Sigmoid colon (tissue), 7 donors: ENCODE data around the gene BCL2A1. TPM values are rescaled to one million over a fixed set of nuclear protein-coding genes. Genes with fewer than 3 reads are reported as not detected.

Source experiments
- DNase-seq: peaks from one replicate; pipeline ENCODE4 v3.0.0-alpha.2; 2019
- H3K27ac ChIP-seq, 4 donors: fragments of 200-600 bp; sonication (generic); one replicate each; pipeline ENCODE4 v1.5.1; 2016 to 2019; ENCODE audit warnings: mild to moderate bottlenecking in 1 of 4
- H3K27me3 ChIP-seq, 3 donors: fragments of 200-600 bp; sonication (generic); one replicate each; pipeline ENCODE4 v1.5.1; 2019; ENCODE audit warnings: mild to moderate bottlenecking in 1 of 3
- H3K36me3 ChIP-seq, 4 donors: fragments of 200-600 bp; sonication (generic); one replicate each; pipeline ENCODE4 v1.5.1; 2016 to 2019
- H3K4me1 ChIP-seq, 4 donors: fragments of 200-600 bp; sonication (generic); one replicate each; pipeline ENCODE4 v1.5.1; 2017 to 2019
- H3K4me3 ChIP-seq, 4 donors: fragments of 200-600 bp; sonication (generic); one replicate each; pipeline ENCODE4 v1.5.1; 2017 to 2019; ENCODE audit warnings: mild to moderate bottlenecking in 2 of 4, moderate library complexity in 1 of 4
- H3K9me3 ChIP-seq, 4 donors: fragments of 200-600 bp in 3 of 4; sonication (generic) in 3 of 4; one replicate each; pipeline versions ENCODE4 v1.5.1 to v1.6.1; 2013 to 2019
- EP300 ChIP-seq, 4 donors: sonication (generic); formaldehyde crosslinking; IDR thresholded peaks; one replicate each; pipeline ENCODE4 v1.6.1; 2017; ENCODE audit warnings: antibody characterized with exemption in 4 of 4
- POLR2A ChIP-seq, 2 donors: fragments of 450-650 bp; IDR thresholded peaks; one replicate each; pipeline ENCODE4 v1.6.1; 2016; ENCODE audit warnings: antibody characterized with exemption in 2 of 2, mild to moderate bottlenecking in 2 of 2, moderate library complexity in 2 of 2
- POLR2AphosphoS5 ChIP-seq, 4 donors: sonication (generic); formaldehyde crosslinking; IDR thresholded peaks; one replicate each; pipeline ENCODE4 v1.6.1; 2017; ENCODE audit warnings: antibody characterized with exemption in 4 of 4
- WGBS, 2 donors: extraction: QIAGEN DNeasy Blood & Tissue Kit; methylation state at CpG; one replicate each; pipeline ENCODE4 v1.1.7; 2013; 5-methylcytosine and 5-hydroxymethylcytosine counted together
- intact Hi-C: fragments of 100-400 bp; cut with DNase I; formaldehyde crosslinking; loops from one replicate; pipeline ENCODE4 v1.15.1; 2023
- polyA plus RNA-seq, 3 donors: library from polyadenylated mRNA; stranded (reverse); fragments of 200-250 nt; gene quantifications; one replicate each; pipeline ENCODE4 v1.2.3, GENCODE V29; 2013
- total RNA-seq, 4 donors: library from RNA; depleted of rRNA; stranded (reverse); fragments of >200 nt; gene quantifications; one replicate each; pipeline ENCODE4 v1.1.0, GENCODE V29; 2016
- TF ChIP-seq, protein P1 (sequence below), 4 experiments: fragments of 450-650 bp in 3 of 4; fragments of 200-600 bp in 1 of 4; IDR thresholded peaks; one replicate each; pipeline ENCODE4 v1.5.1; 2016 to 2019; ENCODE audit warnings: antibody characterized with exemption in 4 of 4, mild to moderate bottlenecking in 3 of 4, moderate library complexity in 2 of 4
- donor health status: healthy with polysubstance abuse.
- donor health status: Bipolar disorder and iron deficiency.
- donor health status: healthy.

The BCL2A1 gene
- total and polyA plus RNA-seq, 7 donors = 1.9 to 19.4 (median 6.6) TPM; not detected in 3

DNA sequence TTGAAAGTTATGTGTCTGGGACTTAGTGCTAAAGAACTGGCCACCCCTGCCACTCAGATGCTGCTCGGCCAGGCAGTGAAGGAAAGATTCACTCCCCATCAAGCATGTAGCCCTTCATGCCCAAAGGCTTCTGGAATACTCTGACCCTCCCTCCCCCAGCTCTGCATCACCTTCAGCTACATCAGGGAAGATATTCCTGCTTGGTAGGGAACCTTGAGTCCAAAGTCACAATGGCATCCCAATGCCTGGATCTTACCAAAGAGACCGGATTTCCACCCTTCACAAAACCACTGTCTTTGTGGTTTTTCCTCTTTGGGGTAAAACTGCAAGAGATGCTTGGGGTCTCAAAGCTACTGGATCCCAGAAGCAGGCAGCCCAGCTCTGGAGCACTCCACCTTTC lies 18.2 kb upstream of the BCL2A1 start:
- Histone ChIP-seq H3K36me3 (no peaks in the 10 kb centered on the region), H3K27ac (no peak overlapping the region), H3K9me3 (no peaks in the 10 kb centered on the region), H3K4me3 (no peak overlapping the region), H3K4me1 (peaks cover 0 to 4% (median 0%) of the 10 kb centered on the region in 4 donors), H3K27me3 (no peaks in the 10 kb centered on the region)
- DNase-seq = no peak
- TF ChIP-seq EP300 (IDR thresholded peaks at IDR 0.05) (no peak), POLR2AphosphoS5 (IDR thresholded peaks at IDR 0.05) (no peak), POLR2A (IDR thresholded peaks at IDR 0.05) (no peak)
- TF ChIP-seq, protein P1, sequence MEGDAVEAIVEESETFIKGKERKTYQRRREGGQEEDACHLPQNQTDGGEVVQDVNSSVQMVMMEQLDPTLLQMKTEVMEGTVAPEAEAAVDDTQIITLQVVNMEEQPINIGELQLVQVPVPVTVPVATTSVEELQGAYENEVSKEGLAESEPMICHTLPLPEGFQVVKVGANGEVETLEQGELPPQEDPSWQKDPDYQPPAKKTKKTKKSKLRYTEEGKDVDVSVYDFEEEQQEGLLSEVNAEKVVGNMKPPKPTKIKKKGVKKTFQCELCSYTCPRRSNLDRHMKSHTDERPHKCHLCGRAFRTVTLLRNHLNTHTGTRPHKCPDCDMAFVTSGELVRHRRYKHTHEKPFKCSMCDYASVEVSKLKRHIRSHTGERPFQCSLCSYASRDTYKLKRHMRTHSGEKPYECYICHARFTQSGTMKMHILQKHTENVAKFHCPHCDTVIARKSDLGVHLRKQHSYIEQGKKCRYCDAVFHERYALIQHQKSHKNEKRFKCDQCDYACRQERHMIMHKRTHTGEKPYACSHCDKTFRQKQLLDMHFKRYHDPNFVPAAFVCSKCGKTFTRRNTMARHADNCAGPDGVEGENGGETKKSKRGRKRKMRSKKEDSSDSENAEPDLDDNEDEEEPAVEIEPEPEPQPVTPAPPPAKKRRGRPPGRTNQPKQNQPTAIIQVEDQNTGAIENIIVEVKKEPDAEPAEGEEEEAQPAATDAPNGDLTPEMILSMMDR (IDR thresholded peaks at IDR 0.05) = no peak
- 88 to 94% methylated on average over 2 of the region's 2 CpGs for WGBS, 2 donors
- intact Hi-C loops = no loop called here

DNA sequence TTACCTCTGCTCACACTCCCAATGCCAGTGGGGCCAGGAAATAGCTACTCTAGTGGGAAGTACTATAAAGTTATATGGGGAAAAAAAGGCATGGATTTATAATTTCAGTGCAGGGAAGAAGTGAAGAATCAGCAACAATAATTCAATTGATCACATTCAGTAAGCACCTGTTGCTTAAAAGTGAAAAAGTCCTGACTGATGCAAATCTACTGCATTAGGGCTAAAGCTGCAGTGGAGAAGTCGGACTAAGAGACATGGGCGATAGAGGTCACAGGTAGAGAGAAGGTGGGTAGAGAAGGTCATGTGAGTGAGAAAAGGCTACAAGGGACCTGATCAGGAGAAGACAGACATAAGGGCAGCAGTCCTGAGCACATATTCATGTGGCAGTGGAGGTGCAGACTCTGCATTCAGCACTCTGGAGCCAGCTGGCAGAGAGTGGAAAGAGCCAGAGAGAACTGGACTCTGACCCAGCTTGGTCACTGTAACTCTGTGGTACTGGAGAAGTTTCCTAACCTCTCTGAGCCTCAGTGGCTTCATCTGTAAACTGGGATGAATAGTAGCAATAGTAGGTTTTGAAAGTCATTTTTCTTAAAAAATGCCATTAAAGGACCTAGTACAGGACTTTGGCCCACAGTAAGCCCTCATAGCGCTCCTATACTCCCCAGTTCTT lies 17.6 kb upstream of the BCL2A1 start:
- H3K4me1 ChIP-seq = peaks cover 0 to 4% (median 0%) of the 10 kb centered on the region in 4 donors
- H3K27ac ChIP-seq = no peak overlapping the region
- H3K36me3 ChIP-seq = no peaks in the 10 kb centered on the region
- H3K27me3 ChIP-seq = no peaks in the 10 kb centered on the region
- TF ChIP-seq, protein P1 (IDR thresholded peaks at IDR 0.05) = no peak
- TF ChIP-seq POLR2A (IDR thresholded peaks at IDR 0.05) (no peak), POLR2AphosphoS5 (IDR thresholded peaks at IDR 0.05) (no peak), EP300 (IDR thresholded peaks at IDR 0.05) (no peak)
- intact Hi-C loops = no loop called here
- no peaks in the 10 kb centered on the region for H3K9me3 ChIP-seq
- no peak for DNase-seq
- WGBS, 2 donors = 92 to 96% methylated on average over 3 of the region's 3 CpGs
- no peak overlapping the region for H3K4me3 ChIP-seq

DNA sequence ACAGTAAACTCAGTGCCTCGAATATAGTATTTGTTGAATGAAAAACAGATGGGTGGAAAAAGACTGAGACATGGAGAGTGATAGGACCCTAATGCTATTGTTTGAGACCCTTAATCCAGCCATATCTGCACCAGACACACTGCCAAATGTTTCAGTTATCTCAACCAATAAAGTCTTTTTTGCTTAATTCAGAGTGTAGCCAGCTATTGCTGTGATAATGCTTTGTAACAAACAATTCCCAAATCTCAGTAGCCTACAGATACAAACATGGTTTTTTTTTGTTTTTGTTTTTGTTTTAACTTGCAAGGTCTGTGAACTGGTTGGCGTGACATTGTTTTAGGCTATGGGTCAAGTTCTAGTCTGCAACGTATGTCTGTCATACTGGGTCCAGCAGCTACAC lies 17.0 kb upstream of the BCL2A1 start:
- TF ChIP-seq EP300 (IDR thresholded peaks at IDR 0.05) = no peak
- TF ChIP-seq POLR2AphosphoS5 (IDR thresholded peaks at IDR 0.05) = no peak
- TF ChIP-seq POLR2A (IDR thresholded peaks at IDR 0.05) = no peak
- TF ChIP-seq, protein P1 (IDR thresholded peaks at IDR 0.05) = no peak
- Histone ChIP-seq H3K27ac (no peak overlapping the region), H3K4me3 (no peak overlapping the region), H3K9me3 (no peaks in the 10 kb centered on the region), H3K27me3 (no peaks in the 10 kb centered on the region), H3K36me3 (no peaks in the 10 kb centered on the region), H3K4me1 (no peaks in the 10 kb centered on the region)
- intact Hi-C loops = no loop called here
- WGBS, 2 donors = 87 to 92% methylated on average over 3 of the region's 3 CpGs
- no peak for DNase-seq

DNA sequence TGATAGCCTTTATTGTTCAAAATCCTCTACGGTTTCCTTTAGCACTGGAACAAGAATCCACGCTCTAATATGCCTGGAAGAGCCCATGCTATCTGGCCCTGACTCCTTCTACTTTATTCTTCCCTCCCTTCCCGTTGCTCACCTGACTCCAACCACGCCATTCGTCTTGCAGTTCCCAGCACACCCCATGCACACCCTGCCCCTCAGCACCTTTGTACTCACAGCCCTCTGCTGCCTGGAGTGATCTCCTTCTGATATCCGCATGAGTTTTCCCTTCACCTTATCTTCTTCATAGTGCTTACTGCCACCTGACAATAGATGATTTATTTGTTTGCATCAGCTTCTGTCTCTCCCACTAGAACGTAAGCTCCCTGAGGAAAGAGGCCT lies 16.6 kb upstream of the BCL2A1 start:
- Histone ChIP-seq H3K4me1 (no peaks in the 10 kb centered on the region), H3K9me3 (no peaks in the 10 kb centered on the region), H3K27ac (no peak overlapping the region), H3K27me3 (no peaks in the 10 kb centered on the region), H3K36me3 (no peaks in the 10 kb centered on the region), H3K4me3 (no peak overlapping the region)
- no peak for DNase-seq
- intact Hi-C loops = no loop called here
- no peak for TF ChIP-seq POLR2A (IDR thresholded peaks at IDR 0.05)
- TF ChIP-seq, protein P1 (IDR thresholded peaks at IDR 0.05) = no peak
- WGBS, 2 donors = 50 to 72% methylated on average over 7 of the region's 7 CpGs
